ENCODE data around the gene P2RX4. TPM values are rescaled to one million over a fixed set of nuclear protein-coding genes. Genes with fewer than 3 reads are reported as not detected.

The P2RX4 gene
- total RNA-seq, 2 experiments from 2014 or later = 10.8 to 17.7 TPM

GRCh38 chr12:121246893-121247557 is 37.1 kb downstream of the P2RX4 start:
- no TSS peak for BruUV-seq (replicated peaks)
- Histone ChIP-seq H3K79me2 (ENCODE audit: insufficient read depth, low read depth, low read length) (no peaks in the 10 kb centered on the region), H3K9me2 (ENCODE audit: insufficient read depth, low read length) (no peaks in the 10 kb centered on the region), H4K20me1 (ENCODE audit: insufficient read depth, low read length) (no peaks in the 10 kb centered on the region), H3K9me3 (ENCODE audit: low read length) (no peaks in the 10 kb centered on the region), H3K4me3 (ENCODE audit: low read depth, low read length, poor library complexity, severe bottlenecking) (no peak overlapping the region), H2AFZ (ENCODE audit: low read length) (no peak overlapping the region), H3K4me2 (ENCODE audit: low read length) (no peak overlapping the region), H3K4me1 (ENCODE audit: insufficient read depth, low read length, poor library complexity, severe bottlenecking) (no peaks in the 10 kb centered on the region), H3K36me3 (ENCODE audit: insufficient read depth, low read length) (peaks cover 49% of the 10 kb centered on the region), H3K27ac (ENCODE audit: low read depth, low read length, poor library complexity, severe bottlenecking) (no peak overlapping the region)
- TF ChIP-seq CTCF (conservative IDR thresholded peaks at IDR 0.05; ENCODE audit: low read length) (no peak), EZH2phosphoT487 (IDR thresholded peaks at IDR 0.05; ENCODE audit: borderline replicate concordance, low read depth, low read length) (no peak)
- POLR2A ChIA-PET = no interaction called here
- CTCF ChIA-PET (ENCODE audit: unreplicated experiment) = no interaction called here
- no peak for DNase-seq (ENCODE audit: low spot score)
- intact Hi-C loops (cut with micrococcal nuclease; ENCODE audit: unreplicated experiment) = no loop called here

GRCh38 chr12:121248622-121249021 is 38.7 kb downstream of the P2RX4 start:
- intact Hi-C loops (cut with micrococcal nuclease; ENCODE audit: unreplicated experiment) = no loop called here
- H3K36me3 ChIP-seq (ENCODE audit: insufficient read depth, low read length) = peaks cover 58% of the 10 kb centered on the region
- no peaks in the 10 kb centered on the region for H4K20me1 ChIP-seq (ENCODE audit: insufficient read depth, low read length)
- no peaks in the 10 kb centered on the region for H3K79me2 ChIP-seq (ENCODE audit: insufficient read depth, low read depth, low read length)
- CTCF ChIA-PET (ENCODE audit: unreplicated experiment) = no interaction called here
- no peak for TF ChIP-seq CTCF (conservative IDR thresholded peaks at IDR 0.05; ENCODE audit: low read length)
- TF ChIP-seq EZH2phosphoT487 (IDR thresholded peaks at IDR 0.05; ENCODE audit: borderline replicate concordance, low read depth, low read length) = no peak
- no peaks in the 10 kb centered on the region for H3K9me3 ChIP-seq (ENCODE audit: low read length)
- no peaks in the 10 kb centered on the region for H3K4me1 ChIP-seq (ENCODE audit: insufficient read depth, low read length, poor library complexity, severe bottlenecking)
- H2AFZ ChIP-seq (ENCODE audit: low read length) = no peak overlapping the region
- H3K4me2 ChIP-seq (ENCODE audit: low read length) = no peak overlapping the region
- BruUV-seq (replicated peaks) = no TSS peak
- no peak for DNase-seq (ENCODE audit: low spot score)
- no peak overlapping the region for H3K4me3 ChIP-seq (ENCODE audit: low read depth, low read length, poor library complexity, severe bottlenecking)
- no peaks in the 10 kb centered on the region for H3K9me2 ChIP-seq (ENCODE audit: insufficient read depth, low read length)
- no peak overlapping the region for H3K27ac ChIP-seq (ENCODE audit: low read depth, low read length, poor library complexity, severe bottlenecking)
- POLR2A ChIA-PET = no interaction called here

GRCh38 chr12:121250359-121250758 is 40.4 kb downstream of the P2RX4 start:
- DNase-seq (ENCODE audit: low spot score) = no peak
- no peak overlapping the region for H3K4me2 ChIP-seq (ENCODE audit: low read length)
- intact Hi-C loops (cut with micrococcal nuclease; ENCODE audit: unreplicated experiment) = no loop called here
- H3K27ac ChIP-seq (ENCODE audit: low read depth, low read length, poor library complexity, severe bottlenecking) = no peak overlapping the region
- H3K36me3 ChIP-seq (ENCODE audit: insufficient read depth, low read length) = peaks cover 67% of the 10 kb centered on the region
- CTCF ChIA-PET (ENCODE audit: unreplicated experiment) = no interaction called here
- H3K4me1 ChIP-seq (ENCODE audit: insufficient read depth, low read length, poor library complexity, severe bottlenecking) = no peaks in the 10 kb centered on the region
- BruUV-seq (replicated peaks) = no TSS peak
- POLR2A ChIA-PET = no interaction called here
- no peak for TF ChIP-seq EZH2phosphoT487 (IDR thresholded peaks at IDR 0.05; ENCODE audit: borderline replicate concordance, low read depth, low read length)
- TF ChIP-seq CTCF (conservative IDR thresholded peaks at IDR 0.05; ENCODE audit: low read length) = no peak
- no peaks in the 10 kb centered on the region for H3K9me2 ChIP-seq (ENCODE audit: insufficient read depth, low read length)
- H3K9me3 ChIP-seq (ENCODE audit: low read length) = no peaks in the 10 kb centered on the region
- no peaks in the 10 kb centered on the region for H3K79me2 ChIP-seq (ENCODE audit: insufficient read depth, low read depth, low read length)
- H4K20me1 ChIP-seq (ENCODE audit: insufficient read depth, low read length) = no peaks in the 10 kb centered on the region
- no peak overlapping the region for H3K4me3 ChIP-seq (ENCODE audit: low read depth, low read length, poor library complexity, severe bottlenecking)
- no peak overlapping the region for H2AFZ ChIP-seq (ENCODE audit: low read length)
